NCI-H2227 (cell line): ENCODE measurements around the gene USP17L12.
"Not testable (repeated sequence)": the region's sequence is repeated elsewhere in the genome, so short reads cannot be mapped to it uniquely, and the experiment has no call there.

Experiments used
- DNase-seq: peaks from one replicate; lab custom pipeline; 2025; ENCODE audit not compliant: unreplicated experiment; lab: John Stamatoyannopoulos, UW

The USP17L12 gene, protein sequence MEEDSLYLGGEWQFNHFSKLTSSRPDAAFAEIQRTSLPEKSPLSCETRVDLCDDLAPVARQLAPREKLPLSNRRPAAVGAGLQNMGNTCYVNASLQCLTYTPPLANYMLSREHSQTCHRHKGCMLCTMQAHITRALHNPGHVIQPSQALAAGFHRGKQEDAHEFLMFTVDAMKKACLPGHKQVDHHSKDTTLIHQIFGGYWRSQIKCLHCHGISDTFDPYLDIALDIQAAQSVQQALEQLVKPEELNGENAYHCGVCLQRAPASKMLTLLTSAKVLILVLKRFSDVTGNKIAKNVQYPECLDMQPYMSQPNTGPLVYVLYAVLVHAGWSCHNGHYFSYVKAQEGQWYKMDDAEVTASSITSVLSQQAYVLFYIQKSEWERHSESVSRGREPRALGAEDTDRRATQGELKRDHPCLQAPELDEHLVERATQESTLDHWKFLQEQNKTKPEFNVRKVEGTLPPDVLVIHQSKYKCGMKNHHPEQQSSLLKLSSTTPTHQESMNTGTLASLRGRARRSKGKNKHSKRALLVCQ

DNA sequence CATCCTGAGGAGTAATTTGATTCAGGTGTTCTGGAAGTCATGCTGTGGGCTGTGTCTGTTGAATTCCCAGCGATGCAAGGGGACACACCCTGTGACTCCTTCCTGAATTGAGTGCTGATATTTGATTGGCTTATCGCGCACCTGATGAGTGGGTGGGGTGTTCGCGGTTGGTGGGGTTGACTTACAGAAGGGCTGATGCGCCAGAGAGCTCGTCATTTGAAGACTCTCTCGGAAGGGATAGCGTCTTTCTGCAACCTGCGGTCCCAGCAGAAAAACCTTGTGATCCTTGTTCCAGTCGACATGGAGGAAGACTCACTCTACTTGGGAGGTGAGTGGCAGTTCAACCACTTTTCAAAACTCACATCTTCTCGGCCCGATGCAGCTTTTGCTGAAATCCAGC is at the start of gene USP17L12:
Gene USP17L12 (plus strand): TSS at position 301 of the 400 bp plus-strand sequence. CDS start 0 bp downstream, at position 301.
- not testable (repeated sequence) for DNase-seq

DNA sequence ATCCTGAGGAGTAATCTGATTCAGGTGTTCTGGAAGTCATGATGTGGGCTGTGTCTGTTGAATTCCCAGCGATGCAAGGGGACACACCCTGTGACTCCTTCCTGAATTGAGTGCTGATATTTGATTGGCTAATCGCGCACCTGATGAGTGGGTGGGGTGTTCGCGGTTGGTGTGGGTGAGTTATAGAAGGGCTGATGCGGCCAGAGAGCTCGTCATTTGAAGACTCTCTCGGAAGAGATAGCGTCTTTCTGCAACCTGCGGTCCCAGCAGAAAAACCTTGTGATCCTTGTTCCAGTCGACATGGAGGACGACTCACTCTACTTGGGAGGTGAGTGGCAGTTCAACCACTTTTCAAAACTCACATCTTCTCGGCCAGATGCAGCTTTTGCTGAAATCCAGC is 9.6 kb upstream of the USP17L12 start, which contains the start of gene USP17L10:
Gene USP17L10 (plus strand): TSS at position 301 of the 400 bp plus-strand sequence. CDS start 0 bp downstream, at position 301.
- DNase-seq, result not testable (repeated sequence)

DNA sequence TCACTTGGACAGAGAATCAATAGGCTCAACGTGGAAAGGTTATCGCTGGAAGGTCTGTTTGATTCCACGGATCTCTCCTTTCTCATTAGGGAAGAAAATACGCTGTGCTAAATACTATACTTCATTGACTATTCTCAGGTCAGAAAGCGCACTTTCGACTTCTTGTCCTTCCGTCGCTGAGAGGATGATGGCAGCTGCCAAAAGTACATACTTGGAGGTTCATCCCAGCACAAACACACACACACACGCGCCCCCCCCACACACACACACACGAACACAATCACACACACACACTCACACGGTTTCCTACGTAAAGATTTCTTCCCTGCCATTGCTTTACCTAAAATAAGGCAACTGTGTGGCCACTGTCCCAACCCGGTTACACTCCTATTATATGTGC is 5.3 kb upstream of the USP17L12 start:
- DNase-seq, result not testable (repeated sequence)

DNA sequence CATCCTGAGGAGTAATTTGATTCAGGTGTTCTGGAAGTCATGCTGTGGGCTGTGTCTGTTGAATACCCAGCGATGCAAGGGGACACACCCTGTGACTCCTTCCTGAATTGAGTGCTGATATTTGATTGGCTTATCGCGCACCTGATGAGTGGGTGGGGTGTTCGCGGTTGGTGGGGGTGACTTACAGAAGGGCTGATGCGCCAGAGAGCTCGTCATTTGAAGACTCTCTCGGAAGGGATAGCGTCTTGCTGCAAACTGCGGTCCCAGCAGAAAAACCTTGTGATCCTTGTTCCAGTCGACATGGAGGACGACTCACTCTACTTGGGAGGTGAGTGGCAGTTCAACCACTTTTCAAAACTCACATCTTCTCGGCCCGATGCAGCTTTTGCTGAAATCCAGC is 4.8 kb upstream of the USP17L12 start, which contains the start of gene USP17L11:
Gene USP17L11 (plus strand): TSS at position 301 of the 400 bp plus-strand sequence. CDS start 0 bp downstream, at position 301.
- not testable (repeated sequence) for DNase-seq

DNA sequence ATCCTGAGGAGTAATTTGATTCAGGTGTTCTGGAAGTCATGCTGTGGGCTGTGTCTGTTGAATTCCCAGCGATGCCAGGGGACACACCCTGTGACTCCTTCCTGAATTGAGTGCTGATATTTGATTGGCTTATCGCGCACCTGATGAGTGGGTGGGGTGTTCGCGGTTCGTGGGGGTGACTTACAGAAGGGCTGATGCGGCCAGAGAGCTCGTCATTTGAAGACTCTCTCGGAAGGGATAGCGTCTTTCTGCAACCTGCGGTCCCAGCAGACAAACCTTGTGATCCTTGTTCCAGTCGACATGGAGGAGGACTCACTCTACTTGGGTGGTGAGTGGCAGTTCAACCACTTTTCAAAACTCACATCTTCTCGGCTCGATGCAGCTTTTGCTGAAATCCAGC is 4.6 kb downstream of the USP17L12 start, which contains the start of gene USP17L13:
Gene USP17L13 (plus strand): TSS at position 301 of the 400 bp plus-strand sequence. CDS start 0 bp downstream, at position 301.
- not testable (repeated sequence) for DNase-seq

DNA sequence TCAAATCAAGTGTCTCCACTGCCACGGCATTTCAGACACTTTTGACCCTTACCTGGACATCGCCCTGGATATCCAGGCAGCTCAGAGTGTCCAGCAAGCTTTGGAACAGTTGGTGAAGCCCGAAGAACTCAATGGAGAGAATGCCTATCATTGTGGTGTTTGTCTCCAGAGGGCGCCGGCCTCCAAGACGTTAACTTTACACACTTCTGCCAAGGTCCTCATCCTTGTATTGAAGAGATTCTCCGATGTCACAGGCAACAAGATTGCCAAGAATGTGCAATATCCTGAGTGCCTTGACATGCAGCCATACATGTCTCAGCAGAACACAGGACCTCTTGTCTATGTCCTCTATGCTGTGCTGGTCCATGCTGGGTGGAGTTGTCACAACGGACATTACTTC is 10.3 kb downstream of the USP17L12 start:
- DNase-seq, result not testable (repeated sequence)

DNA sequence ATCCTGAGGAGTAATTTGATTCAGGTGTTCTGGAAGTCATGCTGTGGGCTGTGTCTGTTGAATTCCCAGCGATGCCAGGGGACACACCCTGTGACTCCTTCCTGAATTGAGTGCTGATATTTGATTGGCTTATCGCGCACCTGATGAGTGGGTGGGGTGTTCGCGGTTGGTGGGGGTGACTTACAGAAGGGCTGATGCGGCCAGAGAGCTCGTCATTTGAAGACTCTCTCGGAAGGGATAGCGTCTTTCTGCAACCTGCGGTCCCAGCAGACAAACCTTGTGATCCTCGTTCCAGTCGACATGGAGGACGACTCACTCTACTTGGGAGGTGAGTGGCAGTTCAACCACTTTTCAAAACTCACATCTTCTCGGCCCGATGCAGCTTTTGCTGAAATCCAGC is 14.1 kb downstream of the USP17L12 start, which contains the start of gene USP17L15:
Gene USP17L15 (plus strand): TSS at position 301 of the 400 bp plus-strand sequence. CDS start 0 bp downstream, at position 301.
- not testable (repeated sequence) for DNase-seq

DNA sequence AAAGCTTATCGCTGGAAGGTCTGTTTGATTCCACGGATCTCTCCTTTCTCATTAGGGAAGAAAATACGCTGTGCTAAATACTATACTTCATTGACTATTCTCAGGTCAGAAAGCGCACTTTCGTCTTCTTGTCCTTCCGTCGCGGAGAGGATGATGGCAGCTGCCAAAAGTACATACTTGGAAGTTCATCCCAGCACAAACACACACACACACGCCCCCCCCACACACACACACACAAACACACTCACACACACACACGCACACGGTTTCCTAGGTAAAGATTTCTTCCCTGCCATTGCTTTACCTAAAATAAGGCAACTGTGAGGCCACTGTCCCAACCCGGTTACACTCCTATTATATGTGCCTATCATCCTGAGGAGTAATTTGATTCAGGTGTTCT is 18.5 kb downstream of the USP17L12 start:
- DNase-seq, result not testable (repeated sequence)

DNA sequence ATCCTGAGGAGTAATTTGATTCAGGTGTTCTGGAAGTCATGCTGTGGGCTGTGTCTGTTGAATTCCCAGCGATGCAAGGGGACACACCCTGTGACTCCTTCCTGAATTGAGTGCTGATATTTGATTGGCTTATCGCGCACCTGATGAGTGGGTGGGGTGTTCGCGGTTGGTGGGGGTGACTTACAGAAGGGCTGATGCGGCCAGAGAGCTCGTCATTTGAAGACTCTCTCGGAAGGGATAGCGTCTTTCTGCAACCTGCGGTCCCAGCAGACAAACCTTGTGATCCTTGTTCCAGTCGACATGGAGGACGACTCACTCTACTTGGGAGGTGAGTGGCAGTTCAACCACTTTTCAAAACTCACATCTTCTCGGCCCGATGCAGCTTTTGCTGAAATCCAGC is 23.6 kb downstream of the USP17L12 start, which contains the start of gene USP17L17:
Gene USP17L17 (plus strand): TSS at position 301 of the 400 bp plus-strand sequence. CDS start 0 bp downstream, at position 301.
- DNase-seq, result not testable (repeated sequence)

DNA sequence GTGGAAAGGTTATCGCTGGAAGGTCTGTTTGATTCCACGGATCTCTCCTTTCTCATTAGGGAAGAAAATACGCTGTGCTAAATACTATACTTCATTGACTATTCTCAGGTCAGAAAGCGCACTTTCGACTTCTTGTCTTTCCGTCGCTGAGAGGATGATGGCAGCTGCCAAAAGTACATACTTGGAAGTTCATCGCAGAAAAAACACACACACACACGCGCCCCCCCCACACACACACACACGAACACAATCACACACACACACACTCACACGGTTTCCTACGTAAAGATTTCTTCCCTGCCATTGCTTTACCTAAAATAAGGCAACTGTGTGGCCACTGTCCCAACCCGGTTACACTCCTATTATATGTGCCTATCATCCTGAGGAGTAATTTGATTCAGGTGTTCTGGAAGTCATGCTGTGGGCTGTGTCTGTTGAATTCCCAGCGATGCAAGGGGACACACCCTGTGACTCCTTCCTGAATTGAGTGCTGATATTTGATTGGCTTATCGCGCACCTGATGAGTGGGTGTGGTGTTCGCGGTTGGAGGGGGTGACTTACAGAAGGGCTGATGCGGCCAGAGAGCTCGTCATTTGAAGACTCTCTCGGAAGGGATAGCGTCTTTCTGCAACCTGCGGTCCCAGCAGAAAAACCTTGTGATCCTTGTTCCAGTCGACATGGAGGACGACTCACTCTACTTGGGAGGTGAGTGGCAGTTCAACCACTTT is 28.2 kb downstream of the USP17L12 start, which contains the start of gene USP17L18:
Gene USP17L18 (plus strand): TSS at position 678 of the 728 bp plus-strand sequence. CDS start 0 bp downstream, at position 678.
- DNase-seq, result not testable (repeated sequence)

DNA sequence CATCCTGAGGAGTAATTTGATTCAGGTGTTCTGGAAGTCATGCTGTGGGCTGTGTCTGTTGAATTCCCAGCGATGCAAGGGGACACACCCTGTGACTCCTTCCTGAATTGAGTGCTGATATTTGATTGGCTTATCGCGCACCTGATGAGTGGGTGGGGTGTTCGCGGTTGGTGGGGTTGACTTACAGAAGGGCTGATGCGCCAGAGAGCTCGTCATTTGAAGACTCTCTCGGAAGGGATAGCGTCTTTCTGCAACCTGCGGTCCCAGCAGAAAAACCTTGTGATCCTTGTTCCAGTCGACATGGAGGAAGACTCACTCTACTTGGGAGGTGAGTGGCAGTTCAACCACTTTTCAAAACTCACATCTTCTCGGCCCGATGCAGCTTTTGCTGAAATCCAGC is 33.1 kb downstream of the USP17L12 start, which contains the start of gene USP17L19:
Gene USP17L19 (plus strand): TSS at position 301 of the 400 bp plus-strand sequence. CDS start 0 bp downstream, at position 301.
- not testable (repeated sequence) for DNase-seq

DNA sequence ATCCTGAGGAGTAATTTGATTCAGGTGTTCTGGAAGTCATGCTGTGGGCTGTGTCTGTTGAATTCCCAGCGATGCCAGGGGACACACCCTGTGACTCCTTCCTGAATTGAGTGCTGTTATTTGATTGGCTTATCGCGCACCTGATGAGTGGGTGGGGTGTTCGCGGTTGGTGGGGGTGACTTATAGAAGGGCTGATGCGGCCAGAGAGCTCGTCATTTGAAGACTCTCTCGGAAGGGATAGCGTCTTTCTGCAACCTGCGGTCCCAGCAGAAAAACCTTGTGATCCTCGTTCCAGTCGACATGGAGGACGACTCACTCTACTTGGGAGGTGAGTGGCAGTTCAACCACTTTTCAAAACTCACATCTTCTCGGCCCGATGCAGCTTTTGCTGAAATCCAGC is 37.9 kb downstream of the USP17L12 start, which contains the start of gene USP17L20:
Gene USP17L20 (plus strand): TSS at position 301 of the 400 bp plus-strand sequence. CDS start 0 bp downstream, at position 301.
- not testable (repeated sequence) for DNase-seq

DNA sequence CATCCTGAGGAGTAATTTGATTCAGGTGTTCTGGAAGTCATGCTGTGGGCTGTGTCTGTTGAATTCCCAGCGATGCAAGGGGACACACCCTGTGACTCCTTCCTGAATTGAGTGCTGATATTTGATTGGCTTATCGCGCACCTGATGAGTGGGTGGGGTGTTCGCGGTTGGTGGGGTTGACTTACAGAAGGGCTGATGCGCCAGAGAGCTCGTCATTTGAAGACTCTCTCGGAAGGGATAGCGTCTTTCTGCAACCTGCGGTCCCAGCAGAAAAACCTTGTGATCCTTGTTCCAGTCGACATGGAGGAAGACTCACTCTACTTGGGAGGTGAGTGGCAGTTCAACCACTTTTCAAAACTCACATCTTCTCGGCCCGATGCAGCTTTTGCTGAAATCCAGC is 42.6 kb downstream of the USP17L12 start, which contains the start of gene USP17L21:
Gene USP17L21 (plus strand): TSS at position 301 of the 400 bp plus-strand sequence. CDS start 0 bp downstream, at position 301.
- not testable (repeated sequence) for DNase-seq

DNA sequence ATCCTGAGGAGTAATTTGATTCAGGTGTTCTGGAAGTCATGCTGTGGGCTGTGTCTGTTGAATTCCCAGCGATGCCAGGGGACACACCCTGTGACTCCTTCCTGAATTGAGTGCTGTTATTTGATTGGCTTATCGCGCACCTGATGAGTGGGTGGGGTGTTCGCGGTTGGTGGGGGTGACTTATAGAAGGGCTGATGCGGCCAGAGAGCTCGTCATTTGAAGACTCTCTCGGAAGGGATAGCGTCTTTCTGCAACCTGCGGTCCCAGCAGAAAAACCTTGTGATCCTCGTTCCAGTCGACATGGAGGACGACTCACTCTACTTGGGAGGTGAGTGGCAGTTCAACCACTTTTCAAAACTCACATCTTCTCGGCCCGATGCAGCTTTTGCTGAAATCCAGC is 47.4 kb downstream of the USP17L12 start, which contains the start of gene USP17L22:
Gene USP17L22 (plus strand): TSS at position 301 of the 400 bp plus-strand sequence. CDS start 0 bp downstream, at position 301.
- not testable (repeated sequence) for DNase-seq
